Endothelial cell of umbilical vein (primary cell): ENCODE data around the gene ALK. TPM values are rescaled to one million over a fixed set of nuclear protein-coding genes. Genes with fewer than 3 reads are reported as not detected.

Experiments
- BruUV-seq: library from RNA; stranded (reverse); fragments of 400-500 nt; replicated peaks from 2 replicates; lab custom pipeline; 2021; lab: Mats Ljungman, UMichigan
- CTCF ChIA-PET: fragments of 300-600, 350-600 bp; sonication (Branson Sonifier 250); formaldehyde crosslinking; loops from one replicate; lab custom pipeline; 2021; ENCODE audit warnings: antibody characterized with exemption, inconsistent platforms; lab: Charles Lee
- POLR2A ChIA-PET: fragments of 300-600, 350-600 bp; sonication (Branson Sonifier 250); formaldehyde crosslinking; loops from one replicate; lab custom pipeline; 2021; ENCODE audit warnings: antibody characterized with exemption, inconsistent platforms; lab: Charles Lee
- DNase-seq: peaks from one replicate; pipeline ENCODE4 v3.0.0-alpha.2; 2011; ENCODE audit warnings: low read depth, low spot score
- FAIRE-seq: peaks from 2 replicates; lab custom pipeline; 2011; peaks lifted over from hg19 to GRCh38; lab: Jason Lieb, UNC
- H2AFZ ChIP-seq: 2 replicates; pipeline ENCODE4 v1.6.0; 2012; ENCODE audit warnings: low read depth, low read length, control low read depth, inconsistent platforms
- H3K27ac ChIP-seq: 2 replicates; pipeline ENCODE4 v1.5.1; 2011; ENCODE audit warnings: low read depth, mild to moderate bottlenecking, control low read depth, low read length, moderate library complexity; ENCODE audit not compliant: insufficient read depth
- H3K27me3 ChIP-seq, 2 experiments: 2 replicates each; pipeline versions ENCODE4 v1.6.0 to v1.6.1; 2011; ENCODE audit warnings: low read length in 2 of 2, mixed read lengths in 1 of 2; ENCODE audit not compliant: control insufficient read depth in 2 of 2, insufficient read depth in 2 of 2
- H3K36me3 ChIP-seq, 2 experiments: 2 replicates in 1 of 2; 3 replicates in 1 of 2; pipeline ENCODE4 v1.5.1; 2011; ENCODE audit warnings: low read length in 2 of 2, mild to moderate bottlenecking in 1 of 2, moderate library complexity in 1 of 2; ENCODE audit not compliant: control insufficient read depth in 2 of 2, insufficient read depth in 2 of 2; ENCODE audit errors: extremely low read depth in 1 of 2
- H3K4me1 ChIP-seq: 3 replicates; pipeline ENCODE4 v1.5.1; 2011; ENCODE audit warnings: mild to moderate bottlenecking, low read length; ENCODE audit not compliant: control insufficient read depth, insufficient read depth; ENCODE audit errors: extremely low read depth
- H3K4me2 ChIP-seq: 2 replicates; pipeline ENCODE4 v1.6.1; 2011; ENCODE audit warnings: low read length, control low read depth, mixed read lengths; ENCODE audit not compliant: insufficient read depth
- H3K4me3 ChIP-seq, 3 experiments: fragments of 200-600 bp in 1 of 3; sonication (generic), shearing (Covaris generic) in 1 of 3; replicated peaks in 1 of 3; 2 replicates each; pipeline ENCODE4 v1.5.1; 2011 to 2016; ENCODE audit warnings: control low read depth in 3 of 3, low read length in 3 of 3, mild to moderate bottlenecking in 2 of 3, inconsistent platforms in 1 of 3, low read depth in 1 of 3, moderate library complexity in 1 of 3; ENCODE audit not compliant: insufficient read depth in 1 of 3
- H3K79me2 ChIP-seq: 2 replicates; pipeline ENCODE4 v1.6.0; 2012; ENCODE audit warnings: low read length, inconsistent platforms; ENCODE audit not compliant: control insufficient read depth, insufficient read depth
- H3K9ac ChIP-seq: replicated peaks from 2 replicates; pipeline ENCODE3; 2011; ENCODE audit warnings: low read length, control low read depth; ENCODE audit not compliant: insufficient read depth; ENCODE audit errors: extremely low read depth
- H3K9me1 ChIP-seq: replicated peaks from 3 replicates; pipeline ENCODE4 v1.6.0; 2011; ENCODE audit warnings: mild to moderate bottlenecking, low read length; ENCODE audit not compliant: control insufficient read depth, insufficient read depth; ENCODE audit errors: extremely low read depth
- H3K9me3 ChIP-seq: replicated peaks from 2 replicates; pipeline ENCODE4 v1.5.1; 2012; ENCODE audit warnings: low read length, inconsistent platforms; ENCODE audit not compliant: control insufficient read depth, insufficient read depth
- H4K20me1 ChIP-seq: replicated peaks from 2 replicates; pipeline ENCODE3; 2011; ENCODE audit warnings: mild to moderate bottlenecking, low read length; ENCODE audit not compliant: control insufficient read depth, insufficient read depth; ENCODE audit errors: extremely low read depth
- EZH2 ChIP-seq: IDR thresholded peaks from 2 replicates; pipeline ENCODE4 v1.6.1; 2012; ENCODE audit warnings: borderline replicate concordance, low read depth, mild to moderate bottlenecking, moderate library complexity, low read length, inconsistent platforms; ENCODE audit not compliant: severe bottlenecking
- FOS ChIP-seq: IDR thresholded peaks from 2 replicates; pipeline ENCODE4 v1.6.1; 2011; ENCODE audit warnings: mild to moderate bottlenecking, low read length, moderate library complexity, borderline replicate concordance; ENCODE audit not compliant: insufficient read depth
- GATA2 ChIP-seq: IDR thresholded peaks from 2 replicates; pipeline ENCODE4 v1.7.0; 2011; ENCODE audit warnings: low read depth, mild to moderate bottlenecking, moderate library complexity, mixed read lengths, low read length; ENCODE audit not compliant: insufficient read length, insufficient read depth
- JUN ChIP-seq: IDR thresholded peaks from 2 replicates; pipeline ENCODE4 v1.6.1; 2011; ENCODE audit warnings: borderline replicate concordance, low read depth; ENCODE audit not compliant: insufficient read length, insufficient read depth
- MAX ChIP-seq: IDR thresholded peaks from 2 replicates; pipeline ENCODE4 v1.6.1; 2011; ENCODE audit not compliant: insufficient read depth, insufficient read length
- MYC ChIP-seq: IDR thresholded peaks from one replicate; pipeline ENCODE4 v1.6.1; 2011; ENCODE audit warnings: mild to moderate bottlenecking, low read depth, low read length
- POLR2A ChIP-seq: IDR thresholded peaks from 2 replicates; pipeline ENCODE4 v1.6.1; 2012; ENCODE audit warnings: low read depth, mild to moderate bottlenecking, control low read depth, low read length
- POLR2AphosphoS5 ChIP-seq: IDR thresholded peaks from 2 replicates; pipeline ENCODE4 v1.6.1; 2012; ENCODE audit warnings: low read depth, mild to moderate bottlenecking, control low read depth, low read length, moderate library complexity; ENCODE audit not compliant: insufficient read depth
- dilution Hi-C: fragments of 300-500 bp; cut with MboI; formaldehyde crosslinking; loops from one replicate; pipeline ENCODE4 v1.15.0; 2019; ENCODE audit warnings: low sequenced_read_pairs; ENCODE audit not compliant: extremely low pct_ligation_motif_present
- intact Hi-C: fragments of 100-400 bp; cut with micrococcal nuclease; formaldehyde crosslinking; loops from one replicate; pipeline ENCODE4 v1.10.0; 2022
- polyA plus RNA-seq, 4 experiments: library from polyadenylated mRNA; depleted of rRNA in 3 of 4; stranded (reverse) in 3 of 4; unstranded in 1 of 4; fragments of >200 nt; gene quantifications; 2 replicates each; pipeline versions ENCODE4 v1.2.1 to v1.2.3, GENCODE V29; 2011 to 2012; ENCODE audit warnings: missing spikeins in 1 of 4
- total RNA-seq: library from RNA; stranded (reverse); gene quantifications from 2 replicates; pipeline ENCODE4 v1.2.3, GENCODE V29; 2021
- TF ChIP-seq, protein P1 (sequence below), 2 donors: IDR thresholded peaks; 1 replicate in 1 of 2; 2 replicates in 1 of 2; pipeline ENCODE4 v1.5.1; 2011; ENCODE audit warnings: low read length in 2 of 2, mild to moderate bottlenecking in 2 of 2, moderate library complexity in 2 of 2, control low read depth in 1 of 2, inconsistent platforms in 1 of 2, low read depth in 1 of 2; ENCODE audit not compliant: insufficient read depth in 1 of 2; ENCODE audit errors: extremely low read depth in 1 of 2

Gene ALK
- total and polyA plus RNA-seq, 2 donors (not counting 3 experiments of a cell fraction or from before 2014, with no cell fraction given): not detected

GRCh38 chr2:29397039-29397438 lies 524.3 kb downstream of the ALK start:
- no peaks in the 10 kb centered on the region for H4K20me1 ChIP-seq
- H3K27ac ChIP-seq: no peak overlapping the region
- no peaks in the 10 kb centered on the region for H3K79me2 ChIP-seq
- H3K9me1 ChIP-seq: no peaks in the 10 kb centered on the region
- DNase-seq (no peak), FAIRE-seq (no peak)
- no peak overlapping the region for H2AFZ ChIP-seq
- no peaks in the 10 kb centered on the region for H3K36me3 ChIP-seq
- TF ChIP-seq MYC (no peak), FOS (no peak), MAX (no peak)
- TF ChIP-seq, protein P1, sequence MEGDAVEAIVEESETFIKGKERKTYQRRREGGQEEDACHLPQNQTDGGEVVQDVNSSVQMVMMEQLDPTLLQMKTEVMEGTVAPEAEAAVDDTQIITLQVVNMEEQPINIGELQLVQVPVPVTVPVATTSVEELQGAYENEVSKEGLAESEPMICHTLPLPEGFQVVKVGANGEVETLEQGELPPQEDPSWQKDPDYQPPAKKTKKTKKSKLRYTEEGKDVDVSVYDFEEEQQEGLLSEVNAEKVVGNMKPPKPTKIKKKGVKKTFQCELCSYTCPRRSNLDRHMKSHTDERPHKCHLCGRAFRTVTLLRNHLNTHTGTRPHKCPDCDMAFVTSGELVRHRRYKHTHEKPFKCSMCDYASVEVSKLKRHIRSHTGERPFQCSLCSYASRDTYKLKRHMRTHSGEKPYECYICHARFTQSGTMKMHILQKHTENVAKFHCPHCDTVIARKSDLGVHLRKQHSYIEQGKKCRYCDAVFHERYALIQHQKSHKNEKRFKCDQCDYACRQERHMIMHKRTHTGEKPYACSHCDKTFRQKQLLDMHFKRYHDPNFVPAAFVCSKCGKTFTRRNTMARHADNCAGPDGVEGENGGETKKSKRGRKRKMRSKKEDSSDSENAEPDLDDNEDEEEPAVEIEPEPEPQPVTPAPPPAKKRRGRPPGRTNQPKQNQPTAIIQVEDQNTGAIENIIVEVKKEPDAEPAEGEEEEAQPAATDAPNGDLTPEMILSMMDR (IDR thresholded peaks at IDR 0.05; ENCODE audit: extremely low read depth in 1 of 2, insufficient read depth in 1 of 2, low read depth in 1 of 2, low read length in 2 of 2): no peak
- no peaks in the 10 kb centered on the region for H3K4me1 ChIP-seq
- ChIA-PET POLR2A (no interaction called here), CTCF (no interaction called here)
- intact Hi-C loops (no loop called here), dilution Hi-C loops (no loop called here)
- H3K9me3 ChIP-seq: no peaks in the 10 kb centered on the region
- no TSS peak for BruUV-seq
- no peak overlapping the region for H3K4me2 ChIP-seq
- no peak overlapping the region for H3K4me3 ChIP-seq
- H3K27me3 ChIP-seq: no peaks in the 10 kb centered on the region
- no peak overlapping the region for H3K9ac ChIP-seq

- no peaks in the 10 kb centered on the region for H3K9me1 ChIP-seq
- CTCF ChIA-PET: no interaction called here
- no peaks in the 10 kb centered on the region for H3K36me3 ChIP-seq
- H4K20me1 ChIP-seq: no peaks in the 10 kb centered on the region
- H3K79me2 ChIP-seq: no peaks in the 10 kb centered on the region
- FAIRE-seq (no peak), DNase-seq (no peak)
- H3K4me2 ChIP-seq: no peak overlapping the region
- dilution Hi-C loops (no loop called here), intact Hi-C loops (no loop called here)
- H2AFZ ChIP-seq: no peak overlapping the region
- no peaks in the 10 kb centered on the region for H3K4me1 ChIP-seq
- POLR2A ChIA-PET: no interaction called here
- H3K9me3 ChIP-seq: no peaks in the 10 kb centered on the region
- H3K4me3 ChIP-seq: no peak overlapping the region
- H3K27me3 ChIP-seq: no peaks in the 10 kb centered on the region
- H3K9ac ChIP-seq: no peak overlapping the region
- no peak overlapping the region for H3K27ac ChIP-seq
- no TSS peak for BruUV-seq
- TF ChIP-seq MYC: no peak
- no peak for TF ChIP-seq GATA2
- TF ChIP-seq POLR2A: no peak
- TF ChIP-seq, protein P1 (IDR thresholded peaks at IDR 0.05; ENCODE audit: extremely low read depth in 1 of 2, insufficient read depth in 1 of 2, low read depth in 1 of 2, low read length in 2 of 2): no peak
- TF ChIP-seq EZH2: no peak
- no peak for TF ChIP-seq FOS
- no peak for TF ChIP-seq JUN
- TF ChIP-seq MAX: no peak
- no peak for TF ChIP-seq POLR2AphosphoS5
Observed at GRCh38 chr2:29394981-29395350, 526.4 kb downstream of the ALK start.
